AG04450 (cell line): Measurements from ENCODE around the gene BTF3. TPM values are rescaled to one million over a fixed set of nuclear protein-coding genes. Genes with fewer than 3 reads are reported as not detected.
"Not testable (repeated sequence)": the region's sequence is repeated elsewhere in the genome, so short reads cannot be mapped to it uniquely, and the experiment has no call there.

Source experiments
- CTCF ChIA-PET: fragments of 300-600, 350-600 bp; formaldehyde crosslinking; extraction: SDS; loops from one replicate; lab custom pipeline; 2022; ENCODE audit warnings: antibody characterized with exemption, inconsistent platforms; lab: Charles Lee
- POLR2A ChIA-PET: fragments of 350-600 bp; formaldehyde crosslinking; extraction: SDS; loops from one replicate; lab custom pipeline; 2021; ENCODE audit warnings: antibody characterized with exemption, inconsistent platforms; lab: Yijun Ruan, JAX
- DNase-seq: peaks from one replicate; pipeline ENCODE4 v3.0.0-alpha.2; 2011; ENCODE audit warnings: low read depth, low spot score
- H3K27ac ChIP-seq: one replicate; pipeline ENCODE4 v1.5.1; 2012; ENCODE audit warnings: low read depth, low read length, control low read depth
- H3K27me3 ChIP-seq: one replicate; pipeline ENCODE4 v1.6.0; 2012; ENCODE audit warnings: low read length; ENCODE audit not compliant: control insufficient read depth, insufficient read depth
- H3K4me3 ChIP-seq: 2 replicates; pipeline ENCODE4 v1.5.1; 2011; ENCODE audit warnings: mild to moderate bottlenecking, low read depth, low read length, control low read depth
- H3K9me3 ChIP-seq: 2 replicates; pipeline ENCODE4 v1.5.1; 2012; ENCODE audit warnings: low read length; ENCODE audit not compliant: control insufficient read depth, insufficient read depth
- polyA plus RNA-seq: library from polyadenylated mRNA; depleted of rRNA; stranded (reverse); fragments of >200 nt; gene quantifications from 2 replicates; pipeline ENCODE4 v1.2.3, GENCODE V29; 2011
- TF ChIP-seq, protein P1 (sequence below): IDR thresholded peaks from 2 replicates; pipeline ENCODE4 v1.5.1; 2011; ENCODE audit warnings: low read depth, low read length, control low read depth, inconsistent platforms

The BTF3 gene
- polyA plus RNA-seq, 1 experiment, result 755 TPM

DNA sequence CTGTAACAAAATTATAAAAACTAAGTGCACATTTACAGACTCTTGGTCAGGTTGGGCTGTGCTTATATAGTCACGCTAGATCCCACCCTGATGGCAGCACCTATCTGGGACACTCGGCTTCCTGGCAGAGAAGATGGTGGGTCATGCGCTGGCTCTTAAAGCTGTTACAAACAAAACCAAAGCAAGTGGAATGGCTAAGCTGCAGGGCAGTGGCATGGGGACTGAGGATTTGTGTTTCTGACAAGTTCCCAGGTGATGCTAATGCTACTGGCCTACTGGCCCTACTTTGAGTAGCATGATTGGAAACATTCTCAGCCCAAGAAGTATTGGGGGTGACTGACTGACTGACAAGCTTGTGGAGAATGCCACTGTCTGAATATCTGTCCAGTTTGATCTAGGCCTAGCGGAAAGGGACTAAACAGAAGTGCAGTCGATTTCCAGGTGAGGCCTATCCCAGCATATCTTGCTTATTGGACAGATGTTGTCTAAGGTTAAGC lies 8.3 kb downstream of the BTF3 start:
- Histone ChIP-seq H3K4me3 (no peak overlapping the region), H3K27me3 (no peaks in the 10 kb centered on the region), H3K9me3 (no peaks in the 10 kb centered on the region; the same call in 1 of the 2 replicates), H3K27ac (no peak overlapping the region)
- no peak for DNase-seq
- TF ChIP-seq, protein P1, sequence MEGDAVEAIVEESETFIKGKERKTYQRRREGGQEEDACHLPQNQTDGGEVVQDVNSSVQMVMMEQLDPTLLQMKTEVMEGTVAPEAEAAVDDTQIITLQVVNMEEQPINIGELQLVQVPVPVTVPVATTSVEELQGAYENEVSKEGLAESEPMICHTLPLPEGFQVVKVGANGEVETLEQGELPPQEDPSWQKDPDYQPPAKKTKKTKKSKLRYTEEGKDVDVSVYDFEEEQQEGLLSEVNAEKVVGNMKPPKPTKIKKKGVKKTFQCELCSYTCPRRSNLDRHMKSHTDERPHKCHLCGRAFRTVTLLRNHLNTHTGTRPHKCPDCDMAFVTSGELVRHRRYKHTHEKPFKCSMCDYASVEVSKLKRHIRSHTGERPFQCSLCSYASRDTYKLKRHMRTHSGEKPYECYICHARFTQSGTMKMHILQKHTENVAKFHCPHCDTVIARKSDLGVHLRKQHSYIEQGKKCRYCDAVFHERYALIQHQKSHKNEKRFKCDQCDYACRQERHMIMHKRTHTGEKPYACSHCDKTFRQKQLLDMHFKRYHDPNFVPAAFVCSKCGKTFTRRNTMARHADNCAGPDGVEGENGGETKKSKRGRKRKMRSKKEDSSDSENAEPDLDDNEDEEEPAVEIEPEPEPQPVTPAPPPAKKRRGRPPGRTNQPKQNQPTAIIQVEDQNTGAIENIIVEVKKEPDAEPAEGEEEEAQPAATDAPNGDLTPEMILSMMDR, result no peak
- ChIA-PET POLR2A (no interaction called here), CTCF (interaction anchor here (1.9 to 2.5 kb wide), 2 partner anchors 9 to 30 kb away, joined by 5 to 10 read pairs; partner anchors contain the start of gene BTF3)

DNA sequence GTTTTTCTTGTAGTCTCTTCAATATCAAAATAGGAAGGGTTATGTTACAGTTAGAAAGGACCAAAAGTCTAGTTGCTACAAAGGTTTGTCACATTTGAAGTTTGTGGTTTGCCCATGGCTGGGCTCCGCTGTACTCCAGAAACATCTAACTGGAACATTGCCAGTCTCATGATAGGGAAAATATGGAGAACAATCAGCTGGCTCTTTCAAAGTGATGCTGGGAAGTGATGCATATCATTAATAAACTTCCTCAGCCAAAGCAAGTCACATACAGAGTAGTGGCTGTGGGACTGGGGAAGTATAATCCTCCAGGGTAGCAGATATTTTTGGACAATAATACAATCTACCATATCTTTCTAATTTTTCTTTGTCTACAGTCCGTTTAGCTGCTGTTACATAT lies 8.8 kb downstream of the BTF3 start:
- Histone ChIP-seq H3K4me3 (no peak overlapping the region), H3K27ac (no peak overlapping the region), H3K9me3 (no peaks in the 10 kb centered on the region; the same call in 1 of the 2 replicates), H3K27me3 (no peaks in the 10 kb centered on the region)
- CTCF ChIA-PET, result interaction anchor here (0.8 to 2.5 kb wide), 4 partner anchors 10 to 30 kb away, joined by 3 to 11 read pairs (median 8); partner anchors contain the start of gene BTF3
- DNase-seq, result no peak
- POLR2A ChIA-PET, result interaction anchor here (1.0 kb wide), 1 partner anchor 58 kb away, joined by 5 read pairs; the partner anchor contains the start of genes ANKRA2 and UTP15
- TF ChIP-seq, protein P1, result no peak

DNA sequence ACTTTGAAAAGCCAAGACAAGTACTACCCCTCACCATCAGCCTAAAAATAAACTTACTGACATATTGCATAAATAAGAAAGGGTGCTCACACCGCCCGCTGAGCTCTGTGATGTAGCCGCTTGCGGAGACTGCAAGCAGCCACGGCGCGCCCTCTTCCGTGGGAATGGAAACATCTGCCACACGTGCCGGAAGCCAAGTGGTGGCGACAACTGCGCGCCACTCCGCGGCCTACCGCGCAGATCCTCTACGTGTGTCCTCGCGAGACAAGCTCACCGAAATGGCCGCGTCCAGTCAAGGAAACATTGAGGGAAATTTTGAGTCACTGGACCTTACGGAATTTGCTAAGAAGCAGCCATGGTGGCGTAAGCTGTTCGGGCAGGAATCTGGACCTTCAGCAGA lies 10.3 kb downstream of the BTF3 start:
- H3K4me3 ChIP-seq, H3K27ac ChIP-seq, H3K9me3 ChIP-seq, POLR2A ChIA-PET, H3K27me3 ChIP-seq, DNase-seq: not testable (repeated sequence)
- CTCF ChIA-PET, result interaction anchor here (1.1 to 2.5 kb wide), 3 partner anchors 10 to 28 kb away, joined by 4 to 10 read pairs (median 5); partner anchors contain the start of gene BTF3

DNA sequence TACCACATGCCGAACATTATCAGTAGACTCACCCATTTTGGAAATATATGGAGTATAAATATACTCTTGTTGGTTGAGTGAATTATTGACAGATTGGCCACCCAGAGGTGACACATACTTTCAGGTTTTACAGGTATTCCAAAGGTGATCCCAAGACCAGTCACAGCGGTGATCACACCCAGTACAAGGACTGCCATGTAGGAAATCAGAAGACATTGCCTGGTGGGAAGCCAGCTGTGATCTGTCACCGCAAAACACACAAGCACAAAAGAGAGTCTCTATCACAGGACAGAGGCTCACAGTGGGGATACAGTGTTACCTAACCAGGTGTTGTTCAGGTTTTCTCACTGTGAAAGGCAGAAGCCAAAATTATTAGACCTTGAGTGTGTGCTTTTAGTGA lies 15.8 kb downstream of the BTF3 start:
- Histone ChIP-seq H3K4me3 (no peak overlapping the region), H3K27ac (no peak overlapping the region), H3K27me3 (no peaks in the 10 kb centered on the region), H3K9me3 (no peaks in the 10 kb centered on the region)
- TF ChIP-seq, protein P1, result no peak
- no peak for DNase-seq
- POLR2A ChIA-PET, result no interaction called here
- CTCF ChIA-PET, result no interaction called here

DNA sequence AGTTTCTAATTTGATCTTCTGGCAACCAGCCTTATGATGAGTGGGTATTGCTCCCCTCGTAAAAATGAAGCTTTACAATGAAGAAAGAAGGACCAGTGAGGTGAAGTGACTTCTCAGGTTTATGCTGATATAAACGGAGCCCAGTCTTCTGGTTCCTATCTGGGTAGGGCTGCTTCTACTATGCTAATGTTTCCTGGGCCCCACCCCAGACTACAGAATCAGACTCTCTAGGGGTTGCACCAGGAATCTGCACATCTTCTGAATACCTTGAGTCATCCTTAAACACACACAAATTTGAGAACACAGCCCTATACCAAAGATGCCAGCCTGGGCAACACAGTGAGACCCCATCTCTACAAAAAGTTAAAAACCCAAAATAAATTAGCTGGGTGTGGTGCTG lies 16.2 kb downstream of the BTF3 start:
- no peak overlapping the region for H3K4me3 ChIP-seq
- POLR2A ChIA-PET, result no interaction called here
- CTCF ChIA-PET, result no interaction called here
- no peak overlapping the region for H3K27ac ChIP-seq
- no peak for DNase-seq
- TF ChIP-seq, protein P1, result no peak
- H3K9me3 ChIP-seq, result no peaks in the 10 kb centered on the region
- no peaks in the 10 kb centered on the region for H3K27me3 ChIP-seq
